Hepatocyte (in vitro differentiated cells): ENCODE measurements around the gene FBN3. TPM values are rescaled to one million over a fixed set of nuclear protein-coding genes. Genes with fewer than 3 reads are reported as not detected.

Experiments used
- DNase-seq: peaks from one replicate; pipeline ENCODE4 v3.0.0-alpha.2; 2016; ENCODE audit warnings: low spot score
- H2AFZ ChIP-seq: fragments of 200-600 bp; sonication (generic); 2 replicates; pipeline ENCODE4 v1.6.0; 2016; ENCODE audit warnings: antibody characterized with exemption, mild to moderate bottlenecking
- H3K27ac ChIP-seq: fragments of 200-600 bp; sonication (generic); 2 replicates; pipeline ENCODE4 v1.5.1; 2016; ENCODE audit warnings: mild to moderate bottlenecking
- H3K27me3 ChIP-seq: fragments of 200-600 bp; sonication (generic); 2 replicates; pipeline ENCODE4 v1.6.1; 2016
- H3K36me3 ChIP-seq: fragments of 200-600 bp; sonication (generic); replicated peaks from 2 replicates; pipeline ENCODE4 v1.5.1; 2016; ENCODE audit warnings: low read depth; ENCODE audit not compliant: insufficient read depth
- H3K4me1 ChIP-seq: fragments of 200-600 bp; sonication (generic); 2 replicates; pipeline ENCODE4 v1.5.1; 2016; ENCODE audit warnings: mild to moderate bottlenecking, moderate library complexity; ENCODE audit not compliant: insufficient read depth
- H3K4me2 ChIP-seq: fragments of 200-600 bp; sonication (generic); 2 replicates; pipeline ENCODE4 v1.6.0; 2016
- H3K4me3 ChIP-seq: fragments of 200-600 bp; sonication (generic); 2 replicates; pipeline ENCODE4 v1.5.1; 2016; ENCODE audit warnings: mild to moderate bottlenecking
- H3K79me2 ChIP-seq: fragments of 200-600 bp; sonication (generic); 2 replicates; pipeline ENCODE4 v1.6.0; 2017; ENCODE audit warnings: mild to moderate bottlenecking
- H3K9me2 ChIP-seq: fragments of 200-600 bp; sonication (generic); replicated peaks from 2 replicates; pipeline ENCODE4 v1.6.0; 2017; ENCODE audit warnings: mild to moderate bottlenecking; ENCODE audit not compliant: insufficient read depth
- H3K9me3 ChIP-seq: fragments of 200-600 bp; sonication (generic); 2 replicates; pipeline ENCODE4 v1.5.1; 2016; ENCODE audit warnings: low read depth, mild to moderate bottlenecking
- H4K20me1 ChIP-seq: fragments of 200-600 bp; sonication (generic); 2 replicates; pipeline ENCODE4 v1.6.0; 2016; ENCODE audit warnings: mild to moderate bottlenecking; ENCODE audit not compliant: insufficient read depth, poor library complexity, severe bottlenecking
- EZH2 ChIP-seq: fragments of 200-600 bp; sonication (generic); IDR thresholded peaks from 2 replicates; pipeline ENCODE4 v1.6.1; 2016; ENCODE audit warnings: antibody characterized with exemption, mild to moderate bottlenecking, borderline replicate concordance
- EZH2phosphoT487 ChIP-seq: fragments of 200-600 bp; sonication (generic); IDR thresholded peaks from one replicate; pipeline ENCODE4 v1.6.1; 2018; ENCODE audit warnings: antibody characterized with exemption, mild to moderate bottlenecking, low read depth, moderate library complexity; ENCODE audit not compliant: unreplicated experiment, severe bottlenecking
- WGBS: methylation state at CpG from one replicate; pipeline ENCODE4 v1.1.6; 2016; ENCODE audit warnings: low lambda C conversion rate; ENCODE audit errors: missing lambda C conversion rate; 5-methylcytosine and 5-hydroxymethylcytosine counted together
- polyA plus RNA-seq: library from polyadenylated mRNA; unstranded; fragments of >200 nt; fragmentation: Nextera tagmentation; extraction: Ambion mirVana; gene quantifications from 2 replicates; pipeline ENCODE4 v1.2.1, GENCODE V29; 2016
- total RNA-seq: library from RNA; depleted of rRNA; stranded (reverse); fragments of >200 nt; gene quantifications from 2 replicates; pipeline ENCODE4 v1.2.3, GENCODE V29; 2014
- TF ChIP-seq, protein P1 (sequence below): fragments of 200-600 bp; sonication (generic); IDR thresholded peaks from 2 replicates; pipeline ENCODE4 v1.5.1; 2016; ENCODE audit warnings: antibody characterized with exemption, mild to moderate bottlenecking; ENCODE audit not compliant: poor library complexity

The FBN3 gene
- total and polyA plus RNA-seq, 2 experiments from 2014 or later = 7.5 to 11.5 TPM

DNA sequence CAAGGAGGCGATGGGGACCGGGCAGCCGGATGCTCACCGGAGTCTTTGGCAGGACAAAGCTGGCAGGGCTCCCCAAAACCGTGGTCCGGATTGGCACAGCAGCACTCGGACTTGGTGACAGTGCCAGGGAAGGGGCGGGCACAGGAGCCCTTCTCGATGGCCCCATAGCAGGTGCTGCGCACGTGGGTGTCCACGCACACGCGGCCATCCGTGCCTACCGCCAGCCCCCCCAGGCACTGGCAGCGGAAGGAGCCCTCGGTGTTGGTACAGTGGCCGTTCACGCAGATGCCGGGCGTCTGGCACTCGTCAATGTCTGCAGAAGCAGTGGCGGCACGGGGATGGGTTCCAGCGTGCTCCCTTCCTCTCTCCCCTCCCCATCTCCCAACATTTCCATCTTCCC, 17.9 kb downstream of the FBN3 start:
- Histone ChIP-seq H3K4me3 (no peak overlapping the region), H3K9me2 (no peaks in the 10 kb centered on the region), H3K27ac (no peak overlapping the region), H2AFZ (no peak overlapping the region), H4K20me1 (no peaks in the 10 kb centered on the region), H3K4me1 (no peaks in the 10 kb centered on the region), H3K4me2 (no peak overlapping the region), H3K36me3 (no peaks in the 10 kb centered on the region), H3K79me2 (no peaks in the 10 kb centered on the region), H3K27me3 (no peaks in the 10 kb centered on the region), H3K9me3 (no peaks in the 10 kb centered on the region)
- no peak for DNase-seq
- TF ChIP-seq, protein P1, sequence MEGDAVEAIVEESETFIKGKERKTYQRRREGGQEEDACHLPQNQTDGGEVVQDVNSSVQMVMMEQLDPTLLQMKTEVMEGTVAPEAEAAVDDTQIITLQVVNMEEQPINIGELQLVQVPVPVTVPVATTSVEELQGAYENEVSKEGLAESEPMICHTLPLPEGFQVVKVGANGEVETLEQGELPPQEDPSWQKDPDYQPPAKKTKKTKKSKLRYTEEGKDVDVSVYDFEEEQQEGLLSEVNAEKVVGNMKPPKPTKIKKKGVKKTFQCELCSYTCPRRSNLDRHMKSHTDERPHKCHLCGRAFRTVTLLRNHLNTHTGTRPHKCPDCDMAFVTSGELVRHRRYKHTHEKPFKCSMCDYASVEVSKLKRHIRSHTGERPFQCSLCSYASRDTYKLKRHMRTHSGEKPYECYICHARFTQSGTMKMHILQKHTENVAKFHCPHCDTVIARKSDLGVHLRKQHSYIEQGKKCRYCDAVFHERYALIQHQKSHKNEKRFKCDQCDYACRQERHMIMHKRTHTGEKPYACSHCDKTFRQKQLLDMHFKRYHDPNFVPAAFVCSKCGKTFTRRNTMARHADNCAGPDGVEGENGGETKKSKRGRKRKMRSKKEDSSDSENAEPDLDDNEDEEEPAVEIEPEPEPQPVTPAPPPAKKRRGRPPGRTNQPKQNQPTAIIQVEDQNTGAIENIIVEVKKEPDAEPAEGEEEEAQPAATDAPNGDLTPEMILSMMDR = no peak
- TF ChIP-seq EZH2 = no peak
- TF ChIP-seq EZH2phosphoT487 = no peak
- 82% methylated on average over 26 of the region's 26 CpGs for WGBS

DNA sequence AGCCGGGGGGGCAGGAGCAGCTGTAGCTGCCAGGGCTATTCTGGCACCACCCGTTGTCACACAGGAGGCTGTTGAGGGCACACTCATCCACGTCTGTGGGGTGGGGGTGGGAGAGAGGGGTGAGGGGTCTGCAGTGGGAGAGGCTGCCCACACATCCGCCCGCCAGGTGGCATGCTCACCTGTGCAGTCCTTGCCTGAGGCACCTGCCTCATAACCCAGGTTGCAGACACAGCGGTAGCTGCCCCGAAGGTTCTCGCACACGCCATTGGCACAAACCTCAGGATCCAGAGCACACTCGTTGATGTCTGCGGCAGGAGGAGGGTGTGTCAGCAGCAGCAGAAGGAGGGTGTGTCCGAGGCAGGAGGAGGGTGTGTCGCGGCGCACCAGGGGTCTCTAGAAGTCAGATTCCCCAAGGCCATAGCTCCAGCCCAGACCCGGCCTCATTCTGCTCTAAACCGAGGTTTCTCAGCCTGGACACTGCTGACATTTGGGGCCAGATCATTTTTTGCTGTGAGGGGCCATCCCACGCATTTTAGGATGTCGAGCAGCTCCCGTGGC, 20.3 kb downstream of the FBN3 start:
- Histone ChIP-seq H3K36me3 (no peaks in the 10 kb centered on the region), H3K27ac (no peak overlapping the region), H4K20me1 (no peaks in the 10 kb centered on the region), H3K4me1 (no peaks in the 10 kb centered on the region), H3K9me2 (no peaks in the 10 kb centered on the region), H3K4me2 (no peak overlapping the region), H2AFZ (no peak overlapping the region), H3K27me3 (no peaks in the 10 kb centered on the region), H3K9me3 (no peaks in the 10 kb centered on the region), H3K79me2 (no peaks in the 10 kb centered on the region), H3K4me3 (no peak overlapping the region)
- 95% methylated on average over 18 of the region's 20 CpGs for WGBS
- no peak for DNase-seq
- TF ChIP-seq EZH2 (no peak), EZH2phosphoT487 (no peak)
- TF ChIP-seq, protein P1 = no peak

DNA sequence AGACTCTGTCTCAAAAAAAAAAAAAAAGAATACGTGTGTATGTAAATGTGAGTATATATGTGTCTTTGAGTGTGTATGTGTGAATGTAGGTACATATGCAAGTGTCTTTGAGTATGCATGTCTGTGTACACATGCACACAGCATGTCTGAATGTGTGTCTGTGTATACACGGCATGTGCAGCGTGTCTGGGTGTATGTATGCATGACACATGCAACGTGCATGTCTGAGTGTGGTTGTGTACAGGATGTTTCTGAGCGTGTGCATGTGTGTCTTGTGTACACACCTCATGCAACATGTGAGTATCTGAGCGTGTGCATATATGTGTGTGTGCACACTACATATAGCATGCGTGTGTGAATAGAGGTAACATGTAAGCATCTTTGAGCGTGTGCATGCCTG, 20.8 kb downstream of the FBN3 start:
- no peaks in the 10 kb centered on the region for H3K9me2 ChIP-seq
- no peaks in the 10 kb centered on the region for H3K36me3 ChIP-seq
- no peak overlapping the region for H2AFZ ChIP-seq
- H3K4me3 ChIP-seq = no peak overlapping the region
- H3K9me3 ChIP-seq = no peaks in the 10 kb centered on the region
- 97% methylated on average over 8 of the region's 8 CpGs for WGBS
- no peak overlapping the region for H3K4me2 ChIP-seq
- TF ChIP-seq, protein P1 = no peak
- TF ChIP-seq EZH2phosphoT487 (no peak), EZH2 (no peak)
- DNase-seq = no peak
- H3K79me2 ChIP-seq = no peaks in the 10 kb centered on the region
- no peaks in the 10 kb centered on the region for H3K4me1 ChIP-seq
- H3K27ac ChIP-seq = no peak overlapping the region
- no peaks in the 10 kb centered on the region for H3K27me3 ChIP-seq
- no peaks in the 10 kb centered on the region for H4K20me1 ChIP-seq
